Smooth muscle cell of bladder (primary cell): ENCODE results near the gene RPP38. TPM values are rescaled to one million over a fixed set of nuclear protein-coding genes. Genes with fewer than 3 reads are reported as not detected.

Source experiments
- total RNA-seq: library from RNA; depleted of rRNA; stranded (reverse); fragments of >200 nt; gene quantifications from 2 replicates; pipeline ENCODE4 v1.2.3, GENCODE V29; 2014

The RPP38 gene, protein sequence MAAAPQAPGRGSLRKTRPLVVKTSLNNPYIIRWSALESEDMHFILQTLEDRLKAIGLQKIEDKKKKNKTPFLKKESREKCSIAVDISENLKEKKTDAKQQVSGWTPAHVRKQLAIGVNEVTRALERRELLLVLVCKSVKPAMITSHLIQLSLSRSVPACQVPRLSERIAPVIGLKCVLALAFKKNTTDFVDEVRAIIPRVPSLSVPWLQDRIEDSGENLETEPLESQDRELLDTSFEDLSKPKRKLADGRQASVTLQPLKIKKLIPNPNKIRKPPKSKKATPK
- 10.3 and 10.5 TPM in 2 replicates for total RNA-seq

DNA sequence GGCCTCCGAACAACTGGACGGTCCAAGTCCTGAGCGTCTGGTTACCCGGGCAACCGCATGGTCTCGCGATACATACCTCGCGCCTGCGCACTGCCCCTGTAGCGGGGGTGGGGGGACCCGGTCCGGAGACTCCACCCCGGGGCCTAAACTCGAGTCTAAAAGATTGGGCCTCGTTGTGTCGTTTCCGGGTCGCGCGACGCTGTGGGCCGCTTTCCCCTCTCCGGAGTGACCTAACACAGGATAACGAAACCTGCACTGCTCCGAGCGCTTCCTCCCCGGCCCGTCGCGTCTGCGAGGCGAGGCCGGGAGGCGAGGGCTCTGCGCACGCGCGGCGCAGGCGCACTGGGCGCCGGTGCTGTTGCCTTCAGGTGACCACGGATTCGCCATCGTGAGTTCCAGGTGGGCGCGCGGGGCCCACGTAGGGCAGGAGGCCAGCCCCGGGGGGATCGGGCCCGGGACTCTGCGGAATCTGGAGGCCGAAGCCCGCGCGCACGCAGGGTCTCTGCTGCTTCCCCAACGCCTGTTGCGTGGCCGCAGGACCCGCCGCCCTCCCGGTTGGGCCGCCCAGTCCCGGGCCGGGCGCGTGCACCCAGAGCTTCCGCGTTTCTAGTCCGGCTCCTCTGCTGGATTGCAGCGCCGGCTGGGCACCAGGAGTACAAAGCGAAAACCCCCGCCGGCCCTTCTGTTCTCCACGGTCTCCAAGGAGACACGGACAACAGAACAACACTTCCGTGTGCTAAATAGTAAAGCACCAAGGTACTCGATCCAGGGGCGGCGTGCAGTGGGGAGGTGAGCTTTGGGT lies at the start of gene RPP38:
RPP38 (plus strand) TSS at position 345 of the 802 bp plus-strand sequence. CDS start 5,960 bp downstream, outside the sequence.

DNA sequence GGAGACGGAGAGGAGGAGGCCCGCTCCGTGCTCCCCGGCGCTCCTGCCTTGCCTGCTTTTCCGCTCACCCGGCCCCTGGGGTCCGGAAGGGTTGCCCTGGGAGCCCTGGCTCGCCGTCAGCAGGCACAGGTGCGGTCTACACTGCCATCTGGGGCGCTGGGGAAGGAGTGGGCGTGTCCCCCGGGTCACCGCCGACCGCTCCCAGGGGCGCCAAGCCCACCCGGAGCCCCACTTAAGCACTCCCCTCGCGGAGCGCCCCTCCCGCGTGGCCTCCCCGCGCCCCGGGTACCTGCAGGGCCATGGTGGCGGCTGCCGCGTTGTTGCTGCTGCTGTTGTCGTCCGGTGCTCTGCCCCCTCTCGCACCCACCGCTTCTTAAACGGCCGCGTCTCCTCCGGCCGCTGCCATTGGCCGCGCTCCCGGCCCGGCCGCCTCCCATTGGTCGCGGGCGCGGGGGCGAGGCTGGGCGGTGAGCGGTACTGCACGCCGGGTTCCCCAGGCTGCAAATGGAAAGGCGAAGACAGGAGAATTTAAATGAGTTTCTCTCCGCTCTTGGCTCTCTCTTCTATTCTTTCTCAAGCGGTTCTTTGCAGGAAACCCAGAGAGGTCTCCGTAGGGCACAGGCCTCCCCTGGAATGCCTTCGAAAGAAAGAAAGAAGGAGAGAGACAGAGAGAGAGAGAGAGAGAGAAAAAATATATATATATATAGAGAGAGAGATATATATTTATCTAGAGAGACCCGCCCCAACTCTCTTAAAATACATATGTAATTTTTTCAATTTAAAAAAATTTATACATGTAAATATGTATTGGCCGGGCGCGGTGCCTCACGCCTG lies 8.5 kb upstream of the RPP38 start, which contains the start of gene ACBD7:
ACBD7 (minus strand) TSS at position 349 of the 834 bp plus-strand sequence; CDS start at position 301, 48 bp downstream.

Other genes with a start within 250 kb of the RPP38 start
- gene SUV39H2, start 218.5 kb upstream of the RPP38 start, total RNA-seq, result 5.8 and 10.4 TPM in 2 replicates
- 7.8 and 7.9 TPM in 2 replicates for gene DCLRE1C, start 143.3 kb upstream of the RPP38 start, total RNA-seq
- gene MEIG1, start 138.0 kb upstream of the RPP38 start, total RNA-seq, result 0.28 TPM in 1 of 2 replicates, not detected in the other
- under 0.01 and 0.09 TPM in 2 replicates for gene OLAH, start 53.4 kb upstream of the RPP38 start, total RNA-seq
- 0.43 and 0.55 TPM in 2 replicates for gene ACBD7, start 8.6 kb upstream of the RPP38 start, total RNA-seq
- 32.3 and 44.6 TPM in 2 replicates for gene NMT2, start 71.3 kb downstream of the RPP38 start, total RNA-seq